NCI-H510A (cell line): ENCODE results near the gene CAPN11.
"Not testable (repeated sequence)": the region's sequence is repeated elsewhere in the genome, so short reads cannot be mapped to it uniquely, and the experiment has no call there.

Experiments used
- DNase-seq: peaks from one replicate; lab custom pipeline; 2025; lab: John Stamatoyannopoulos, UW

CAPN11 gene

GRCh38 chr6:44228433-44228832 lies 69.8 kb downstream of the CAPN11 start:
- no peak for DNase-seq

GRCh38 chr6:44228836-44229235 lies 70.2 kb downstream of the CAPN11 start:
- no peak for DNase-seq

GRCh38 chr6:44229376-44230033 lies 70.9 kb downstream of the CAPN11 start:
- DNase-seq = no peak

GRCh38 chr6:44230034-44230675 lies 71.5 kb downstream of the CAPN11 start:
- no peak for DNase-seq

- DNase-seq = not testable (repeated sequence)
Observed at GRCh38 chr6:44231426-44231825, 72.8 kb downstream of the CAPN11 start.

- no peak for DNase-seq
Observed at GRCh38 chr6:44232676-44233566, 74.3 kb downstream of the CAPN11 start.

GRCh38 chr6:44233567-44234100 lies 75.0 kb downstream of the CAPN11 start:
- DNase-seq = no peak
